Measurements from ENCODE around the gene NUTF2.

GRCh38 chr16:67858500-67858899 lies 11.8 kb downstream of the NUTF2 start:
- TF ChIP-seq CTCF (conservative IDR thresholded peaks at IDR 0.05 in 1 of 2, IDR thresholded peaks at IDR 0.05 in 1 of 2; ENCODE audit: low read depth in 1 of 2, low read length in 2 of 2) (no peak), EZH2 (IDR thresholded peaks at IDR 0.05; ENCODE audit: low read length, missing control alignments) (no peak)

Data from fibroblast of lung (primary cell).